CD4-positive, alpha-beta T cell (primary cell): ENCODE results near the gene PPP4R2. TPM values are rescaled to one million over a fixed set of nuclear protein-coding genes. Genes with fewer than 3 reads are reported as not detected.

Experiments used
- ATAC-seq: fragments of 200-7000 bp; cut with Tn5 transposase; one replicate; pipeline ENCODE4 v1.10.0; 2022; ENCODE audit warnings: mild to moderate bottlenecking; ENCODE audit not compliant: poor library complexity
- CTCF ChIA-PET: fragments of 350-600 bp; sonication (Branson Sonifier 250); formaldehyde crosslinking; loops from one replicate; lab custom pipeline; 2021; ENCODE audit warnings: antibody characterized with exemption, inconsistent platforms; lab: Charles Lee
- POLR2A ChIA-PET: fragments of 350-600 bp; sonication (Branson Sonifier 250); formaldehyde crosslinking; loops from one replicate; lab custom pipeline; 2021; ENCODE audit warnings: antibody characterized with exemption, inconsistent platforms; lab: Charles Lee
- DNase-seq, 14 experiments: peaks; one replicate each; pipeline ENCODE4 v3.0.0-alpha.2; 2013 to 2020; ENCODE audit warnings: mixed read lengths in 2 of 14
- H3K27ac ChIP-seq, 2 donors: one replicate each; pipeline versions ENCODE4 v1.5.1 to v1.7.0; 2013; ENCODE audit warnings: low read length in 2 of 2, low read depth in 1 of 2, mild to moderate bottlenecking in 1 of 2
- H3K27me3 ChIP-seq, 2 experiments: 1 replicate in 1 of 2; 2 replicates in 1 of 2; pipeline versions ENCODE4 v1.6.1 to v1.7.0; 2013; ENCODE audit warnings: low read length in 2 of 2, control low read depth in 1 of 2, mild to moderate bottlenecking in 1 of 2, moderate library complexity in 1 of 2; ENCODE audit not compliant: insufficient read depth in 2 of 2, control insufficient read depth in 1 of 2
- H3K36me3 ChIP-seq: one replicate; pipeline ENCODE4 v1.6.1; 2013; ENCODE audit warnings: low read length, control low read depth; ENCODE audit not compliant: insufficient read depth
- H3K4me1 ChIP-seq: one replicate; pipeline ENCODE4 v1.6.1; 2013; ENCODE audit warnings: low read length, control low read depth; ENCODE audit not compliant: insufficient read depth
- H3K4me3 ChIP-seq: one replicate; pipeline ENCODE4 v1.5.1; 2013; ENCODE audit warnings: mild to moderate bottlenecking, low read length, moderate library complexity
- H3K9me3 ChIP-seq, 2 experiments: 1 replicate in 1 of 2; 2 replicates in 1 of 2; pipeline versions ENCODE4 v1.6.1 to v1.7.0; 2013; ENCODE audit warnings: low read length in 2 of 2, mild to moderate bottlenecking in 2 of 2, control low read depth in 1 of 2, moderate library complexity in 1 of 2; ENCODE audit not compliant: control insufficient read depth in 1 of 2, insufficient read depth in 1 of 2
- H3K27ac Mint-ChIP-seq: one replicate; pipeline ENCODE4 v1.8.0; 2020; ENCODE audit warnings: mixed read lengths
- H3K27me3 Mint-ChIP-seq: one replicate; pipeline ENCODE4 v1.8.0; 2021; ENCODE audit warnings: mixed read lengths
- H3K36me3 Mint-ChIP-seq: one replicate; pipeline ENCODE4 v1.8.0; 2021; ENCODE audit warnings: low read depth, mixed read lengths
- H3K4me1 Mint-ChIP-seq: one replicate; pipeline ENCODE4 v1.8.0; 2021; ENCODE audit warnings: low read depth, mixed read lengths
- H3K4me3 Mint-ChIP-seq: one replicate; pipeline ENCODE4 v1.8.0; 2020; ENCODE audit warnings: mild to moderate bottlenecking, mixed read lengths
- H3K9me3 Mint-ChIP-seq: one replicate; pipeline ENCODE4 v1.8.0; 2020; ENCODE audit warnings: mixed read lengths
- CTCF ChIP-seq: fragments of 200-600 bp; IDR thresholded peaks from one replicate; pipeline ENCODE4 v1.8.0; 2022; ENCODE audit warnings: antibody characterized with exemption, mild to moderate bottlenecking
- intact Hi-C, 2 experiments: fragments of 100-400 bp; cut with DNase I in 1 of 2; cut with micrococcal nuclease in 1 of 2; formaldehyde crosslinking; loops; one replicate each; pipeline versions ENCODE4 v1.15.1 to v1.9.0; 2023 to 2025; cut with DNase I, micrococcal nuclease
- polyA plus RNA-seq, 2 donors: library from polyadenylated mRNA; unstranded; fragments of 120-200 nt; gene quantifications; one replicate each; pipeline ENCODE4 v1.2.1, GENCODE V29; 2013
- total RNA-seq, 174 experiments: library from RNA in 2 of 174; stranded (reverse) in 2 of 174; gene quantifications; one replicate each; pipeline ENCODE4 v1.2.3 and lab custom pipeline; 2021 to 2026

Gene PPP4R2
- total RNA-seq = 10 to 100 TPM; 67.8 to 80.3 TPM
- 40.7 TPM for polyA plus RNA-seq (2013, experiment 1 of 2)
- 51.1 TPM for polyA plus RNA-seq (2013, experiment 2 of 2)
- total RNA-seq (lab: John Stamatoyannopoulos, UW) = 89.1 to 288 (median 153) reads per million in 172 experiments

- Histone ChIP-seq H3K4me3 (peak within 1 kb of the TSS; percentile 90), H3K36me3 (peaks cover 26% of the 10 kb centered on the region), H3K27ac (peak within 1 kb of the TSS; percentile 89 to 93), H3K4me1 (peaks cover 29% of the 10 kb centered on the region), H3K27me3 (no peaks in the 10 kb centered on the region), H3K9me3 (no peaks in the 10 kb centered on the region)
- ChIA-PET CTCF (interaction anchor here (0.8 to 3.9 kb wide), 2 partner anchors 59 to 145 kb away, joined by 3 to 15 read pairs; no protein-coding TSS in a partner anchor), POLR2A (interaction anchor here (0.7 to 1.7 kb wide), 7 partner anchors 8 to 149 kb away, joined by 3 to 9 read pairs (median 3); partner anchors contain the start of gene SHQ1)
- Mint-ChIP-seq H3K4me1 (peaks cover 48% of the 10 kb centered on the region), H3K9me3 (no peaks in the 10 kb centered on the region), H3K4me3 (peak within 1 kb of the TSS; percentile 88), H3K27me3 (no peaks in the 10 kb centered on the region), H3K36me3 (peaks cover 40% of the 10 kb centered on the region), H3K27ac (peak within 1 kb of the TSS; percentile 86)
- TF ChIP-seq CTCF = no peak
- peak; percentile 83 to 98 (median 90) for DNase-seq
- peak; percentile 85 for ATAC-seq
- intact Hi-C loops = loop anchor here (1.0 to 10.0 kb wide), 11 partner anchors 41 to 1412 kb away; partner anchors contain the start of genes SHQ1 (in 2 of the 2) and FOXP1 (in 1 of the 2)
Observed at GRCh38 chr3:72996473-72997333, at the start of gene PPP4R2. PPP4R2 (plus strand) TSS chr3:72996811; CDS start chr3:72997038, 227 bp downstream.

- ATAC-seq (no peak), DNase-seq (no peak)
- intact Hi-C loops = no loop called here
- H3K4me1 Mint-ChIP-seq = peaks cover 12% of the 10 kb centered on the region
- H3K9me3 ChIP-seq = no peaks in the 10 kb centered on the region
- no peak for TF ChIP-seq CTCF
- H3K27ac Mint-ChIP-seq = no peak overlapping the region
- H3K4me1 ChIP-seq = peaks cover 3% of the 10 kb centered on the region
- CTCF ChIA-PET = no interaction called here
- H3K27me3 Mint-ChIP-seq = no peaks in the 10 kb centered on the region
- no peak overlapping the region for H3K27ac ChIP-seq
- H3K9me3 Mint-ChIP-seq = no peaks in the 10 kb centered on the region
- POLR2A ChIA-PET = interaction anchor here (0.7 kb wide), 1 partner anchor 169 kb away, joined by 3 read pairs; no protein-coding TSS in a partner anchor
- no peaks in the 10 kb centered on the region for H3K36me3 Mint-ChIP-seq
- H3K4me3 Mint-ChIP-seq = no peak overlapping the region
- no peaks in the 10 kb centered on the region for H3K36me3 ChIP-seq
- no peaks in the 10 kb centered on the region for H3K27me3 ChIP-seq
- H3K4me3 ChIP-seq = no peak overlapping the region
Observed at GRCh38 chr3:72947715-72948490, 48.7 kb upstream of the PPP4R2 start.

GRCh38 chr3:72949016-72949415 lies 47.6 kb upstream of the PPP4R2 start:
- Histone ChIP-seq H3K27ac (no peak overlapping the region), H3K4me1 (peaks cover 3% of the 10 kb centered on the region), H3K4me3 (no peak overlapping the region), H3K9me3 (no peaks in the 10 kb centered on the region), H3K27me3 (no peaks in the 10 kb centered on the region), H3K36me3 (no peaks in the 10 kb centered on the region)
- DNase-seq (no peak), ATAC-seq (no peak)
- TF ChIP-seq CTCF = no peak
- Mint-ChIP-seq H3K4me3 (no peak overlapping the region), H3K36me3 (no peaks in the 10 kb centered on the region), H3K27me3 (no peaks in the 10 kb centered on the region), H3K9me3 (no peaks in the 10 kb centered on the region), H3K4me1 (peaks cover 12% of the 10 kb centered on the region), H3K27ac (no peak overlapping the region)
- CTCF ChIA-PET = no interaction called here
- intact Hi-C loops = no loop called here
- POLR2A ChIA-PET = no interaction called here
